ENCODE results near the gene CHKA.
A peak's percentile ranks its signal among the peaks of the same experiment; 100 is the strongest.

CHKA gene

DNA sequence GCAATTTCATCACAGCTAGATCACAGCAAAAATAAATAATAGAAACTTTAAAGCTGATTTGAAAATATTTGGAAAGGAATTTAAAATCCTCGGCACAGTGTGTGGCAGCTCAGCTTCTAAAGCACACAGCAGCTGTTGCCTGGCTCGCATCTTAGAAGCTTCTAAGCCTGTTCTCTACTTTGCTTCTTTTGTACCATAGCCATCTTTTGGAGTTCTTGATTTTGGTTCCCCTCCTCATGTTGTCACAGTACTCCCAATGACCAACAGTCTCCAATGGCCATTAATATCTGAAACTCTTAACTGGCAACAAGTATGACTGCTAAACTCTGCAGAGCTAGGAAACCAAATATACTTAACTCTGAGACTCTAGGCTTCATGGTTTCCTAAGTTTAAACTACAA lies 28.8 kb downstream of the CHKA start:
- Histone ChIP-seq H3K4me3 (no peak overlapping the region), H3K27me3 (no peaks in the 10 kb centered on the region), H3K4me1 (peaks cover 19 to 37% (median 29%) of the 10 kb centered on the region in 10 experiments), H3K4me2 (peak overlapping the region in 3 of 11 experiments; percentile 67 to 70 (median 70); a peak in 3 of 22 replicates), H3K9me3 (replicated peaks in 1 of 11) (no peaks in the 10 kb centered on the region), H3K36me3 (peaks cover 17 to 54% (median 32%) of the 10 kb centered on the region in 11 experiments; a peak in 21 of 22 replicates), H4K20me1 (peaks cover 0 to 75% (median 6%) of the 10 kb centered on the region in 11 experiments; a peak in 10 of 22 replicates), H3K9ac (no peak overlapping the region), H3K27ac (no peak overlapping the region)
- no peak for TF ChIP-seq Cebpa-rat (IDR thresholded peaks at IDR 0.05)

DNA sequence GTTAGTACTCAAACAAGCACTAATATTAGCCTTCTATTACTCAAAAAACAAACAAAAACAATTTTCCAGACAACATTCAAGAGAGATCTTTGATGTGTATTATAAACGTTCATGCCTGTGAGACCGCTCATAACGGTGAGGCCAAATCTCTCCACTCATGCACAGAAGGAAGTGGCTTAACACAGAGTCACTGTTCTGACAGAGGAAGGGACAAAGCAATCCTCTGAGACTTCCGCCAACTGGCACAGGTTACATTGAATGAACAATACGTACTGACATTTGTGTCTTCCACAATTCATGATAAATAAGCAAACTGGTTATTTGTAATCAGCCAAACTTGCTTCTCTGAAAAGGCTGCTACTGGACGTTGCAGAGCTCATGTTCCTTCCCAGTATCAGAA lies 30.5 kb downstream of the CHKA start:
- peak overlapping the region; percentile 38 to 70 (median 65); a peak in 20 of 22 replicates for H3K4me2 ChIP-seq
- no peaks in the 10 kb centered on the region for H3K9me3 ChIP-seq (replicated peaks in 1 of 11)
- H4K20me1 ChIP-seq, result peaks cover 0 to 65% (median 0%) of the 10 kb centered on the region in 11 experiments; a peak in 6 of 22 replicates
- peak overlapping the region in 9 of 11 experiments; percentile 7 to 51 (median 36); a peak in 11 of 22 replicates for H3K9ac ChIP-seq
- H3K27me3 ChIP-seq, result no peaks in the 10 kb centered on the region
- peaks cover 19 to 37% (median 29%) of the 10 kb centered on the region in 10 experiments for H3K4me1 ChIP-seq
- peak overlapping the region in 9 of 11 experiments; percentile 7 to 69 (median 49); a peak in 14 of 22 replicates for H3K27ac ChIP-seq
- H3K4me3 ChIP-seq, result peak overlapping the region in 2 of 10 experiments; percentile 4 to 9; a peak in 4 of 20 replicates
- TF ChIP-seq Cebpa-rat (IDR thresholded peaks at IDR 0.05), result no peak
- H3K36me3 ChIP-seq, result peaks cover 13 to 48% (median 25%) of the 10 kb centered on the region in 11 experiments; a peak in 21 of 22 replicates

DNA sequence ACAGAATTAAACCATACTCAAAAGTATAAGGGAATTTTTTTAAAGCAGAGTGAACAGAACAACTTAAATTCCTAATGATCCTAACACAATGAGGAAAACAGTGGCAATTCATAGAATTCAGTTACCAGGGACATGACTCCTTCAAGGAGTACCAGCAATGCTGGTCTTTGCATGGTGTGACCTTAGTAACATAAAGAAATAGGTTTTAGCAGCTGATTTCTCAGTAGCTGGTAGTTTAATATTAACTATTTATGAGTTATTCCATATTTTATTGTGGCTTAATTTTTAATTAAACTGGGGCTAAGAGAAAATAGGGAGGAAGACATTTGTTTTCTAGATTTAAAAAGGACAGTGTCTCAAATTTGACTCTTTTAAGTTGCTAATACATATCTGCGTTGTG lies 30.9 kb downstream of the CHKA start:
- Histone ChIP-seq H3K9ac (peak overlapping the region in 9 of 11 experiments; percentile 7 to 51 (median 36); a peak in 8 of 22 replicates), H3K27me3 (no peaks in the 10 kb centered on the region), H4K20me1 (peaks cover 0 to 68% (median 0%) of the 10 kb centered on the region in 11 experiments; a peak in 6 of 22 replicates), H3K4me3 (no peak overlapping the region; a peak in 2 of 20 replicates), H3K4me1 (peaks cover 19 to 37% (median 29%) of the 10 kb centered on the region in 10 experiments), H3K36me3 (peaks cover 13 to 44% (median 21%) of the 10 kb centered on the region in 11 experiments; a peak in 21 of 22 replicates), H3K27ac (peak overlapping the region in 9 of 11 experiments; percentile 7 to 69 (median 49); a peak in 14 of 22 replicates), H3K4me2 (peak overlapping the region; percentile 38 to 70 (median 65); a peak in 21 of 22 replicates), H3K9me3 (replicated peaks in 1 of 11) (no peaks in the 10 kb centered on the region)
- TF ChIP-seq Cebpa-rat (IDR thresholded peaks at IDR 0.05), result no peak

DNA sequence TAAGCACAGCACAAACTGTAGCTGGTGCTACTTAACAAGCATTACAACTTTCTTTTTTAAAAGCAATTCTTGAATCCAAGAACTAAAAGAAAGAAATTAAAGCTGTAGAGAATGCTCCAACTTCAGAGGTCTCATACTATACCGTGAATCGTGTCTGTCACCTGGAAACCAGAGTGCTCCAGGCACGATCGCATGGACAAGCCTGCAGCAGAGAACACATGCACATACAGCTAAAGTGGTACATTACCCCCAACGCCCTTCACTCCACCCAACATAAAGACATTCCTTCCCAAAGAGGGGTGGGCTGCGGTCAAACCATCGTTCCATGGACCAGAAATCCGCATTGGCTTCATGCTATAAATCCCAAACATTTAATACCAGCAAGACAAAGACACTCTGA lies 31.5 kb downstream of the CHKA start:
- TF ChIP-seq Cebpa-rat (IDR thresholded peaks at IDR 0.05), result no peak
- H3K36me3 ChIP-seq, result peaks cover 9 to 38% (median 21%) of the 10 kb centered on the region in 11 experiments; a peak in 20 of 22 replicates
- H4K20me1 ChIP-seq, result peaks cover 0 to 70% (median 0%) of the 10 kb centered on the region in 11 experiments; a peak in 6 of 22 replicates
- H3K4me1 ChIP-seq, result peaks cover 19 to 37% (median 29%) of the 10 kb centered on the region in 10 experiments
- 0 out of 22 replicates have a peak overlapping the region, but pooled peaks of 1 of the 11 experiments have one; percentile 69 for H3K27ac ChIP-seq
- H3K4me2 ChIP-seq, result peak overlapping the region in 10 of 11 experiments; percentile 38 to 70 (median 66); a peak in 14 of 22 replicates
- H3K9ac ChIP-seq, result no peak overlapping the region
- H3K27me3 ChIP-seq, result no peaks in the 10 kb centered on the region
- H3K4me3 ChIP-seq, result no peak overlapping the region
- H3K9me3 ChIP-seq (replicated peaks in 1 of 11), result no peaks in the 10 kb centered on the region

DNA sequence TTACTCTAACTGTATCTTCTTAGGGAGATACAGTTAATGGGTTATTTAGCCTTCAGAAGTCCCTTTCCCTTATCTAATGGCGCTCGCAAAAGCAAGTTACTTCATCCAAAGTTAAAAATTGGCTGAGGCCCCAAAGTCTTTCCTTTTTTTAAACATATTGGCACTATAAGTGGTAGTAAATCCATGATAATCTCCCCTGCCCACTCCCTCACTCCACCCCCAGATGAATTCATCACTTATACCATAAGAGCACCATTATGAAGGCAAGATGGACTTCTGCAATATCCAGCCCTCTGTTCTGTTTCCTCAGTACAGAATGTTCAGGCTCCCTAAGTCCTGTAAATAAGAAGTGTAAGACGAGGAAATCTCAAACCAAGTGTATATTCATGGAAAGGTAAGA lies 37.7 kb downstream of the CHKA start:
- Histone ChIP-seq H4K20me1 (peaks cover 0 to 50% (median 0%) of the 10 kb centered on the region in 11 experiments; a peak in 5 of 22 replicates), H3K9ac (no peak overlapping the region)
- no peak for TF ChIP-seq Cebpa-rat (IDR thresholded peaks at IDR 0.05)

DNA sequence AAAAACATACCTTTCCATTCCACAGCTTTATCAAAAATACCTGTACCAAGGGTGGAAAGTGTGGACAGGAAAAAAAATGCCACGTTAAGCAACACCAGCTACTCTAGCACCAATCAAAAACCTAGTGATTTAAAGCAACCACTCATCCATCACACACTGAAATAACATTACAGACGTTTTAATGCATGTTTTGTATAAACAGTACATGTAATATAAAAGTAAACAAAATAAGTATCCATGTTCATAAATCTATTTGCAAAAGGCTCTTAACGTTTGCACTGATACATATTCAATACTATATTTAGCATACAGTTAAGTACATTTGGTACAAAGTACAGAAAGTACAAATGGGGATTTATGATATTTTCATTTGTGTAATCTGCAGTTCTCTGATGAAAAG lies 38.7 kb downstream of the CHKA start:
- Histone ChIP-seq H3K27me3 (no peaks in the 10 kb centered on the region), H3K27ac (no peak overlapping the region), H3K9me3 (replicated peaks in 1 of 11) (no peaks in the 10 kb centered on the region), H3K36me3 (peaks cover 15 to 57% (median 35%) of the 10 kb centered on the region in 11 experiments), H4K20me1 (peaks cover 0 to 51% (median 10%) of the 10 kb centered on the region in 11 experiments; a peak in 14 of 22 replicates), H3K4me2 (no peak overlapping the region), H3K4me1 (peaks cover 10 to 25% (median 20%) of the 10 kb centered on the region in 10 experiments), H3K4me3 (no peak overlapping the region), H3K9ac (no peak overlapping the region)
- TF ChIP-seq Cebpa-rat (IDR thresholded peaks at IDR 0.05), result no peak

More for the DNA sequence above, 37.7 kb downstream of the CHKA start:
- no peak overlapping the region for H3K4me3 ChIP-seq
- H3K4me1 ChIP-seq, result peaks cover under 1 to 15% (median 9%) of the 10 kb centered on the region in 10 experiments; a peak in 19 of 20 replicates
- peaks cover 15 to 61% (median 39%) of the 10 kb centered on the region in 11 experiments for H3K36me3 ChIP-seq
- no peaks in the 10 kb centered on the region for H3K9me3 ChIP-seq (replicated peaks in 1 of 11)
- H3K27ac ChIP-seq, result no peak overlapping the region
- no peak overlapping the region for H3K4me2 ChIP-seq
- no peaks in the 10 kb centered on the region for H3K27me3 ChIP-seq

DNA sequence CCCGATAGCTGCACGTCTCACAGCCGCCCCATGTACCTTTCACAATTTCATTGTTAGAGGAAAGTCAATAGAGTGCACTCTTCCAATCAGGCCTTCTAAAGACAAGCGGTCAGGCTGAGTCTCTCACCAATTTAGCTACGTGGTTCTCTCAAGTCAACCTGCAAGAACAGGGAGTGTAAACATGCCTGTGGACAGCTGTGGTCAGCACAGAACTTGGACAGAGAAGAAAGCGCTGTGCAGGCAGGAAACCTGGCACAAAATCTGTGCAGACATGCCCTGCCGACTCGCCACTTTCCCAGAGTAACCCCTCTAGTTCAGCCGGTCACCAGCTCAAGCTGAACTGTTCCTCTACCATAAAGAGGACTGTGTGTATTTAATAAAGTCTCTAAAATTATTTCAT lies 39.5 kb downstream of the CHKA start:
- Histone ChIP-seq H3K36me3 (peaks cover 15 to 60% (median 36%) of the 10 kb centered on the region in 11 experiments), H3K27me3 (no peaks in the 10 kb centered on the region), H3K9me3 (replicated peaks in 1 of 11) (no peaks in the 10 kb centered on the region), H3K4me2 (no peak overlapping the region), H3K27ac (no peak overlapping the region), H3K9ac (no peak overlapping the region), H4K20me1 (peaks cover 0 to 59% (median 16%) of the 10 kb centered on the region in 11 experiments; a peak in 15 of 22 replicates), H3K4me1 (peaks cover 11 to 33% (median 25%) of the 10 kb centered on the region in 10 experiments), H3K4me3 (no peak overlapping the region)
- TF ChIP-seq Cebpa-rat (IDR thresholded peaks at IDR 0.05), result no peak

DNA sequence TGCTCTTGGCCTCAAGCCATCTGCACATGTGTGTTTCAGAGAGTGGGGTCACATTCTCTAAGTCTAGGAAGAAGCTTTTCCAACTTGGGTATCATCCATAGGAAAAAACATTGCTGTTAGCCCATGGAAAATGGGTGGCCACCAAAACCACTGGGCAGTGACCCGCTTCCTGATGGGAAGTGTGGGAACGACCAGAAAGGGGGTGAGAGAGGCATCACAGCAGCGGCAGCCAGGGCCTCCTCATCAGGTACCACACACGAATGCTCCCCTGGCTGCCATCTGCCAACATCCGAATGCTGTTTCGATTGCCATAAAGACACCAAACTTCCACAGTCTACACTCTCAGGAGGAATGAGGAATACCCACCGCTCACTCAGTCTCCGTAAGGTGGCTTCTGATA lies 40.3 kb downstream of the CHKA start:
- Histone ChIP-seq H3K4me1 (peaks cover 11 to 34% (median 25%) of the 10 kb centered on the region in 10 experiments), H3K4me3 (no peak overlapping the region), H3K9ac (no peak overlapping the region), H3K4me2 (no peak overlapping the region), H4K20me1 (peaks cover 0 to 67% (median 20%) of the 10 kb centered on the region in 11 experiments; a peak in 15 of 22 replicates), H3K9me3 (replicated peaks in 1 of 11) (no peaks in the 10 kb centered on the region), H3K36me3 (peaks cover 15 to 59% (median 39%) of the 10 kb centered on the region in 11 experiments), H3K27ac (no peak overlapping the region), H3K27me3 (no peaks in the 10 kb centered on the region)
- TF ChIP-seq Cebpa-rat (IDR thresholded peaks at IDR 0.05), result no peak

Measured in BLaER1 treated with 17β-estradiol and CSF1 and Interleukin-3, amounts not matched to agents 10 nM and 100 nM (cell line).